Measurements from ENCODE around the gene CTSD.
A peak's percentile ranks its signal among the peaks of the same experiment; 100 is the strongest.

Gene CTSD

DNA sequence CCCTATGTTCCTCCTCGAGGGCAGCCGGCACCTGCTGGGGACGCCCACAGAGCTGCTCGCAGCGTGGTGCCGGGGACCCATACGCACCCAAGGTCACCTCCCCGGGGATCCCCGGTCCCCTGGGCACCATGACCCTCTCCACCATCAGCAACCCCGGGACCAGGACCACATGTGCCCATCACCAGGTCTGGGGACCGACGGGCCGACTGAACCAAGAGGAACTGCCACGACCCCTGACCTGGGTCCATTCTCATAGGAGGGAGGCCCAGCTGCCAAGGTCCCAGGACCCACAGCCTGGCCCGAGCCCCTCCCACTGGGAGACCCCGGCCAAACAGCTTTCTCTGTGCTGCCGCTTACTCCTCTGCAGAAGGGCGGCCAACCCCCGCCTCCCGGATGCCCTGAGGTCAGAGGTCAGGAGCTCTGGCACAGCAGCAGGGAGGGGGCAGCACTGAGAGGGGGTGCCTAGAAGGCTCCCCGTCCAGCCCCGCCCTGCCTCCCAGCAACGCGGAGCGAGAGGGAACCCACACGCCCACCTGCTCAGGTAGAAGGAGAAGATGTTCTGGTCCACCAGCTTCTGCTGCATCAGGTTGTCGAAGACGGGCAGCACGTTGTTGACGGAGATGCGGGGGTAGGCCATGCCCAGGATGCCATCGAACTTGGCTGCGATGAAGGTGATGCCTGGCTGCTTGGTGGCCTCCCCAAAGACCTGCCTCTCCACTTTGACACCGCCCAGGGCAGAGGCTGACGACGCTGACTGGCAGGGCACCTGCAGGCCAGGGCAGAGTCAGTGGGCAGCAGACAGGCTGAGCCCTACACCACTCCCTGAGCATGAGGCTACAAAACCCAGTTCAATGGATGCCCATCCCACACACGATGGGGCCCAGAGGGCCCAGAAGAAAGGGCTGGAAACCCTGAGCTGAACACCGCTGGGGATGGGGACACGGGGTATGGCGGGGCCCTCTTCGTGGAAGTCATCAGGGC lies 6.6 kb downstream of the CTSD start:
- H3K4me3 ChIP-seq (ENCODE audit: low read depth, low read length), result no peak overlapping the region

DNA sequence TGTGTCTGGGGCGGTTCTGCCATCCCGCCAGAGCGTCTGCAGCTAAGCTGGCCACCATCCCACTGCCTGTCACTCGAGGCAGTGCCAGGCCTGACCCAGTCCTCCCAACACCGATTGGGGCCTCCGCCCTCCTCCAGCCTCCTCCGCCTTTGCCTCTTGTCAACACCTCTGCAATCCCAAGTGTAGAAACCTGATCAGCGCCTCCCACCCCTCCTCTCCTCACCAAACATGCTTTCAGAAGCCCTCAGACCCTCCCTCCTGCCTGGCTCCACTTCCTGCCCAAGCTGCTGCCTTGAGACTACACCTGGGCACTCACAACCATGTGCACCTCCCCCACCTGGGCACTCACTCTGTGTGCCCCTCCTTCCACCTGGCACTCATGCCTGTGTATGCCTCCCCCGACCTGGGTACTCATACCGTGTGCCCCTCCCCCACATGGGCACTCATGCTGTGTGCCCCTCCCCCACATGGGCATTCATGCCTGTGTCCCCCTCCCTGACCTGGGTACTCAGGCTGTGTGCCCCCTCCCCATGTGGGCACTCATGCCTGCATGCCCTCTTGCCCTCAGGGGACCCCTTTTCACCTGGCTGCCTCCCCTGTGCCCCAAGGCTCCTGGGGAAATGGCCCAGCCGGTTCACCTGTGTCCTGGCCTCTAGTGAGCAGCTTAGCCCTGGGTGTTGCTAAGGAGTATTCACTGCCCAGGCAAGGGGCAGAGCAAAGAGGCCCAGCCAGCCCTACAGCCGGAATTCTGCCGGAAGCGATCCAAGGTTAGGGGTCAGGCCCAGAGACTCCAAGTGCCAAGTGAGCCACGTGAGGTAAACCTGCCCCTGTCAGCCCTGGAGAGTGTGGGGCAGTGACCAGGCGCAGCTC lies 7.8 kb downstream of the CTSD start:
- H3K4me3 ChIP-seq (ENCODE audit: low read depth, low read length), result no peak overlapping the region

DNA sequence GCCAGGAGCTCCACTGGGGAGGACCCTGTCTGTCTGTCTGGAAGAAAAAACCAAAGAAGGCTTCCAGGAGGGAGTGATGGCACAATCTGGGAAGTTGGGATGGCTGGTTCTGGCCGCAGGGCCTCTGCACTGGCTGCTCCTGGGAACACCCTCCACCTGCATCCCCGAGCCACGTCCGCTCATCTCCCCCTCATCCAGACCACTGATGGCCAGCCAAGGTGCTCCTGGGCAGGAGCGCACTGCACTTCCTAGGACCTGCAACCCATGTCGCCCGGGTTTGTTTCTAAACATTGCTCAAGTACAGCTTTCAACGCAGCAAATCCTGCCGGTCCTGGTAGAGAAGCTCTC lies 8.4 kb downstream of the CTSD start:
- no peak overlapping the region for H3K4me3 ChIP-seq (ENCODE audit: low read depth, low read length)

DNA sequence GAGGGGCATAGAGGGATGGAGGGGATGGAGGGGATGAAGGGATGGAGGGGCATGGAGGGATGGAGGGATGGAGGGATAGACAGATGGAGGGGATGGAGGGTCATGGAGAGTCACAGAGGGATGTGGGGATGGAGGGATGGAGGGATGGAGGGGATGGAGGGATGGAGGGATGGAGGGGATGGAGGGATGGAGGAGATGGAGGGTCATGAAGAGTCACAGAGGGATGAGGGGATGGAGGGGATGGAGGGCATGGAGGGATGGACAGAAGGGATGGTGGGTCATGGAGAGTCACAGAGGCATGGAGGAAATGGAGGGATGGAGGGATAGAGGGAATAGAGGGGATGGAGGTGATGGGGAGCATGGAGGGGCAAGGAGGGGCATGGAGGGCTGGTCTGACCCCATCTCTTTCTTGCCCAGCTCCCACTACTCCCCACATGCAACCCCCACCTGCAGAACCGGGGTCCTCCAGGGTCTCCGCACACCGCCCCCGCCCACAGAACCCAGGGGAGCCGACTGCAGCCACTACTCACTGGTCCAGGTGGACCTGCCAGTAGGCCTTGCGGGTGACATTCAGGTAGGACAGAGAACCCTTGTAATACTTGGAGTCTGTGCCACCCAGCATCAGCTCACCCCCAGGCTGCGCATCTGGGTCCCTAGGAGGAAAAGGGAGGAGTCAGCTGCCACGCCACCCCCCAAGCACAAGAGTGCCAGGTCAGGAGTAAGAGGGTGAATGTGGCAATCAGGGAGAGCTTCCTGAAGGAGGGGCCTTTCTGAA lies 9.2 kb downstream of the CTSD start:
- no peak overlapping the region for H3K4me3 ChIP-seq (ENCODE audit: low read depth, low read length)

DNA sequence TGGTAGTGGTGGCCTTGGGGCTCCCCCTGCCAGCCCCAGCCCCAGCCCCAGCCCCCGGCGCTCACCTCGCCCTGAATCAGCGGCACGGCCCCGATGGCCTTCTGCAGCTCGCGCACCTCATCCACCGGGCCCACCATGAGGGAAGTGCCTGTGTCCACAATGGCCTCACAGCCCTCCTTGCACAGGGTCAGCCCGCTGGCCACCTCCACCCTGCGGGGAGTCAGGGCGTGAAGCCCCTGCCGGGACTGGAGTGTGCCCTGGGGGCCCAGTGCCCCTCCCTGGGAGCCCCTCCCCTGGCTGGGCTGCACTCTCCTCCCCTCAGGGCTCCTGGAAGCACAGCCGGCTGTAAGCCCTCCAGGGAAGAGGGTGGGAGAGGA lies 9.8 kb downstream of the CTSD start:
- no peak overlapping the region for H3K4me3 ChIP-seq (ENCODE audit: low read depth, low read length)

DNA sequence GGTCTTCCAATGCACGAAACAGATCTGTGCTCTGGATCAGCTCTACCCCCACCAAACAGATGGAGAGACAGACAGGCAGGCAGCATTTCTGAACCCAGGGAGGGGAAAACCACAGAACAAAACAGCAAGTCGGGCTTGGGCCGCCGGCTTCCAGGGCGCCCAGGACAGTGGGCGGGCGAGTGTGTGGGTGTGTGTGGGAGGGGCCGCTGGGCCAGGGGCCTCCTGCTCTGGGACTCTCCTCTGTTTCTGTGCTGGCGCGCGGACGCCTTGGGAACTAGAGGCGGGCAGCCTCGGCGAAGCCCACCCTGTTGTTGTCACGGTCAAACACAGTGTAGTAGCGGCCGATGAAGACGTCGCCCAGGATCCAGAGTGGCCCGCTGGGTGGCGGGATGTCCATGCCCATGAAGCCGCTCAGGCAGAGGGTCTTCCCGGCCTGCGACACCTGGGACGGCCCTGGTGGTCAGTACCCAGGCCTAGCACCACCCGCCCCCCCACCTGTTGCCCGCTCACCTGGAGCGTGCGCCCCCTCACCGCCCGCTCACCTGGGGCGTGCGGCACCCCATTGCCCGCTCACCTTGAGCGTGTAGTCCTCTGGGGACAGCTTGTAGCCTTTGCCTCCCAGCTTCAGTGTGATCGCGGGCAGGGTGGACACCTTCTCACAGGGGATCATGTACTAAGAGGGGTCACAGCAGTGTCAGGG lies 10.3 kb downstream of the CTSD start:
- no peak overlapping the region for H3K4me3 ChIP-seq (ENCODE audit: low read depth, low read length)

DNA sequence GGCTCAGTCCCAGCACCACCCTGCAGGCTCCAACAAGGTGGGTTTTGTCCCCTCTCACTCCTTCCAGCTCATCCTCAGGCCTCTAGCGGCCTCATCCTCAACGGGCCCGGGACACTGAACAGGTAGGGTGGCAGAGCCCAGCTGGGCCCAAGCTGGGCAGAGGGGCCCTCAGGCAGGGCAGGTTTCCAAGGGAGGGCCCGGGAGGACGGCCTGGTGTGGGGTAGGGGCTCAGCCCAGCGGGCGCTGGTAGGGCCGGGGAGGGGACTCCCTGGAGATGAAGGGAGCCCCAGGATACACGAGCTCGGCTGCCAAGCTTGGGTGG lies 10.9 kb downstream of the CTSD start:
- H3K4me3 ChIP-seq (ENCODE audit: low read depth, low read length), result no peak overlapping the region

DNA sequence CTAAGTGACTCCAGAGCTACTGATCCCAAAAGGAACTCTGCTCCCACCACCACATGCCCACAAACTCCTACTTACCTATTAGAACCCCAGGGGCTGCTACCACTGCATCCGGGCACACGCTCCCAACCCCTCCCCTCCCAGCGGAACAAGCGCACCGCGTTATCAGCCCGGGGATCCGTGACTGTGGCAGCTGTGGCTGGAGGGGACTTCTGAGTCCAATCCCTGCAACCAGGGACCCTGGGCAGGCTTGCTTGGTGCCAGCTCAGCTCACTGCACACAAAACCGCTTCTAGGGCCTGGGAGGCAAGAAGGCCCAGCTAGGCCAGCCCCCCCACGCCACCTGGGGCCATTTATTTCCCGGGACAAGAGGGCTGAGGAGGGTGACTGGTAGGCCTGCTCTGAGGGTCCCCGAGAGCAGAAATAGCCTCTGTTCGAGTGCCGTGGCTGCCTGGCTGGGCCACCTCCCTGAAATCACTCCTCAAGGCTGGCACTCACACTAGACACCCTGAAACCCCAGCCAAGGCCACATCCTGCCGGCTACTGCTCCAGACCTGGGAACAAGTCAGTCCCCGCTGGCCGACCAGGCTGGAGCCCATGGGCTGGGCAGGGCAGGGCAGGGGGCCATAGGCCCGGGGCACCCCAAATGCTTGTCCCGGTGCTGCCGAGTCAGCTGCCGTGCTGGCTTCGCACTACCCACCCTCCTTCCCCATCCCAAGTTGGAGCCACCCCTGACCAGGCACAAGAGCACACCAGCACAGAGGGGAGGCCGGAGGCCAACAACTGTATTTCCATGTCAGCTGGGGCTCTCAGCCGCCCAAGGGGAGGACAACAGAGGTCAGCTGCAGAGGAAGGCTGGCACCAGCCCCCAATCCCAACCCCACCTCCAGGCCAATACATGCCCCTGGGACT lies 11.5 kb downstream of the CTSD start:
- no peak overlapping the region for H3K4me3 ChIP-seq (ENCODE audit: low read depth, low read length)

DNA sequence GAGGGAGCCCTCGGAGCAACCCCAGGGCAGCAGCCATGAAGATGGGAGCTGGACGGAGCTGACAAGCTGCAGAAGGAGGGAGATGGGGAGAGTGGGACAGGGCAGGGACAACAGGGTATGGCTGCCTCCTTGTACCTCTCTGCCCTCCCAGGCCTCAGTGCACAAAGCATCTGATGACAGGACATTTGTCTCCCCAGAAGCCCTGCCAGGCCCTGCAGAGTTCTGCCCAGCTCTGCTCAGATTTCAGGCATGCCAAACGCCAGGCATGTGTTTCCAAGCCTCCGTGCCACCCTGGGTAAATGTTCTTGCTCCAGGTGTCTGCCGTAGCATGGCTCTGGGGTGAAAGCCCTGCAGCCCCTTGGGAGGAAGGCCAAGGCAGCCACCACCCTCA lies 12.2 kb downstream of the CTSD start:
- H3K4me3 ChIP-seq (ENCODE audit: low read depth, low read length), result no peak overlapping the region

DNA sequence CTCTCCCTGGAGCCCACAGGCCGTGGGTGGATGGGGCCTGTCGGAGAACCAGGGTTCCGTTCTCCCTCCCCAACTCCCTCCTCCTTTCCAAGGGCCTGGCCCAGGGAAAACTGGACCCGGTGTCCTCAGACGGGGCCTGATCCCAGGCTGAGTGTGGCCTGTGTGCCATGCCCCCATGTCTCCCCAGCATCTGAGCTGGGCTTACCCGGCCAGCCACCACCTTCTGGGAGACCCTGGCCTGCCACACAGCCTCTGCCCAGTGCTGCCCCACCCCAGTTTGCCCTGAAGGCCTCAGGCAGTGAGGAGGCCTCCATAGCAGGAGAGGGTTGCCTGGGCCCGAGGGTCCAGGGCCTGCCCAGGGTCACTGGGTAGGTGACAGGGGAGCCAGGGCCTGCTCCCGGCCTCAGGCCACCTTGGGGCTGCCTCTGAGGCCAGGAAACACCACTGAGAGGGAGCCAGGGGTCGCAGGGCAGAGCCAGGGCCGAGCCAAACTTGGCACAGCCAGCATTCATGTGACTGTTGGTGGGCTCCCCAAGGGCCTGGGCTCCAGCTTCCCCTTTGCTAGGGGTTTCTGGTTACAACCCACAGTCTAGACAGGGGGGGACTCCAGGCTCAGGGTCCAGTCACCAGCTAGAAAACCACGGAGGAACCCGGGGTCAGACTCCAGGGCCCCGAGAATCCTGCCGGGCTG lies 12.7 kb downstream of the CTSD start:
- H3K4me3 ChIP-seq (ENCODE audit: low read depth, low read length), result no peak overlapping the region

DNA sequence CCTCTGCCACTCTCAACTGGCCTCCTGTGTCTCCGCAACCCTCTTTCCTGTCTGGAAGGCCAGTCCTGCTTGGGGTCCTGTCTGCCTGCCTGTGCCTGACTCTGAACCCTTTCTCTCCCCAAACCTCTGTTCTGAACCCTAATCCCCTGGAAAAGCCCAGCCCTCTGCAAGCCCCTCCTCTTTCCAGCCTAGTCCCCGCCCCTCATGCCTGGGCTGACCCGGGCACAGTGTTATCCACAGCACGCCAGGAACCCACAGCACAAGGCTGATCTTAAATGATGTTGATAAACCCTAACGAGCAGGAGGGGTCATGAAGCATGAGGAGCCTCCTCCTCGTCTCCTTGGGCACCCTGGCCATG lies 13.3 kb downstream of the CTSD start, which contains the start of gene IFITM10:
IFITM10 (minus strand) TSS at position 115 of the 359 bp plus-strand sequence. CDS start 153 bp downstream, outside the sequence.
- no peak within 1 kb of the TSS for H3K4me3 ChIP-seq (ENCODE audit: low read depth, low read length)

DNA sequence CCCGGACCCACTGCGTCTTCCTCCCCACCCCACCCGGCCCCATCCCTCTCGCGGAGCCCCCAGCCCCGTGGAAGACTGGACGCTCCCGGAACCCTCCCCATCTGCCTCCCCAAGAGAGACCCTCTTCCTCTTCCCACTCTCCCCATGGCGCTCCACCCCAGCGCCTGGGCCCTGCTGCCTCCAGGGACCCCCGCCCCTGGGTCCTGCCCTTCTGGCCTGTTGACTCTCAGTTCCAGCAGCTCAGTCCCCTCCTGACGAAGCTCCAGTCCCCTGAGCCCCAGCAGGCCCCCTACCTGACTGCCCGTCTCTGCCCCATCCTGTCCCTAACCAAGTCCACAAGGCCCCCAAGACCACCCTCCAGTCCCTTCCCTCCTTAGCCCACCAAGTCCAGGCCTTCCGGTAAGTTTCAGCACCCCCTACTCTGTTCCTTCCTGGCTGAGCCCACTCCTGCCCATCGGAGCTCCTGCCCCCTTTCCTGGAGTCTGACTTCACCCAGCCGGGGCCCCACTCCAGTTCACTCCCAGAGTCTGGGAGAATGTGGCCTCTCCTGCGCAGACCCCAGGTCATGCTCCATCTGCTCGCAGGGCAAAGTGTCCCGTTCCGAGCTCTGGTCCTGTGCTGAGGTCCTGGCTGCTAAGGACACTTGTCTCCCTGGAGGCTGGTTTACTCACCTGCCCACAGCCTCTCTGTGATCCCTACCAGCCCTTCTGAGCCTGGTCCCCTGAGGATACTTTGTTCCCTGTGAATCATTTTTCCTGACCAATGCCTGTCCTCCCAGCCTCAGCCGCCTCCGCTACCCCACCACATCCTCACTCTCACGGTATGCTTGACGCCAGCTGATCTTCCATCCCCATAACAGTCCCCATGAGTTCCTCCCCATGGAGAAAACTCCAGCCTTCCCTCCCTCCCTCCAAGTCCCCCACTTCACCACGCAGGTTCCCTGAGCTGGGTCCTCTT lies 14.1 kb downstream of the CTSD start:
- H3K4me3 ChIP-seq (ENCODE audit: low read depth, low read length), result no peak overlapping the region

DNA sequence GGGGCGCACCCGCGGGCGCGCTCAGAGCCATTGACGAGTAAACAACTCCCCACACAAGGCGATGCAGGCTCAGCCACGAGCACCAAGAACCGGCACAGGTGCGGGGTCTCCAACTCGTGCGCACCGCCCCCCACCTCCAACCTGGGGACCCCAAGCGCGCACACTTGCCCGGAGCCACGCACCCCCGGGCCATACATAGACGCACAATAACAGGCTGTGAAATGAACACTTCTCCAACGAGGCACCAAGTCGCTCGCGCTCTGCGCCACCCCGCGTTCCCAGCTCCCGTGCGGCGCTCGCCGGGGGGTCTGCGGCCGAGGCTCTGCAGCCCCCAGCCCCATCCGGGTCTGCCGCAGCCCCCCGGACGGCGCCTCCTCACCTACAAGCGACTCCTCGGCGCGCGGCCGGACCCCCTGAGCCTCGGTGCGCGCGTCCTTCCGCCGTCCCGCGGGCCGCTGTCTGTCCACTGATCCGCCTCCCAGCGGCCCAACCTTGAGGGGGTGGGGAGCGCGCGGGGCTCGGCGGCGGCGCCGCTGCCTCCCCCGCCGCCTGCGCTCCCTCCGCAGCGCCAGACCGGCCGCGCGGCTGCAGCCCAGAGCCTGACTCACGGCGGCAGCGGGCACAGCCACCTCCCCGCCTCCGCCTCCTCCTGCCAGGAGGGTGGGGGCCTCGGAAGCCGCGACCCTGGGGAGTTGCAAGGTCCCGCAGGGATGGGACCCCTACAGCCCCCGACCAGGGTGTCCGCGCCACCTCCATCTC lies 14.9 kb downstream of the CTSD start:
- H3K4me3 ChIP-seq (ENCODE audit: low read depth, low read length), result peak overlapping the region; percentile 35

DNA sequence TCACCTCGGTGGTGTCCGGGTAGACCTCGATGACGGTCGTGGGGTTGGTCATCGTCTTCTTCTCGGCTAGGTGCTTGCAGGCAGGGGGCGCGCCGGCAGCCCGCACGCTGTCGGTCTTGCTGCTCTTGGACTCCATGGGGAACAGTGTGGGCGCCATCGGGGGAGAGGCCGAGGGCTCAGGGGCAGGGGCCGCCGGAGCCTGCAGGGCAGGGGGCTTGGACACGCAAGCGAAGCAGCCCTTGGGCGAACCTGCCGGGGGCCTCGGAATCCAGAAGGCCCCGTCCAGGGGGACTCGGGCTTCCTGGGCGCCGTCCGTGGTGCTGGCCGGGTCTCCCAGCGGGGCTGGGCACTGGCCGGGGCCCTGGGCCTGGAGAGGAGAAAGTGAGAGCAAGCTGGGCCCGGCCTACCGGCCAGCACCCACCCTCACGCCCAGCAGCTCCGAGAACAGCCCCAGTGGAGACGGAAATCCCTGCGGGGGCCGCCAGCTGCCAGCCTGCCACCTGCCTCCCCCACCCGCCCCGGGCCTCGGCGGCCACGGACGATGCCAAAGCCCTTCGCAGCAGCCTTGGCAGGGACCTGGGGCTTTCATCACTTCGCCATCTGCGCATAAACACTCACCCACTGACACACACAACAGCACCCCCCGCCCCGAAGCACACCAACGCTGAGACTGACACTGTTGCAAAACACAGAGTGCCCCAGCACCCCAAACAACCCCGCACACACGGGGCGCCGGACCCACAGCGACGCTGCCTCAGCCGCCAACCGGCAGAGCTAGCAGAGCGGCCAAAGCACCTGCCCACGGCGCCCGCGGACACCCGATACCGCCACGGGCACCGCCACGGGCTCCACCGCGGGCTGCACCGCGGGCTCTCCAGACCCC lies 15.7 kb downstream of the CTSD start:
- H3K4me3 ChIP-seq (ENCODE audit: low read depth, low read length), result peak overlapping the region; percentile 35

DNA sequence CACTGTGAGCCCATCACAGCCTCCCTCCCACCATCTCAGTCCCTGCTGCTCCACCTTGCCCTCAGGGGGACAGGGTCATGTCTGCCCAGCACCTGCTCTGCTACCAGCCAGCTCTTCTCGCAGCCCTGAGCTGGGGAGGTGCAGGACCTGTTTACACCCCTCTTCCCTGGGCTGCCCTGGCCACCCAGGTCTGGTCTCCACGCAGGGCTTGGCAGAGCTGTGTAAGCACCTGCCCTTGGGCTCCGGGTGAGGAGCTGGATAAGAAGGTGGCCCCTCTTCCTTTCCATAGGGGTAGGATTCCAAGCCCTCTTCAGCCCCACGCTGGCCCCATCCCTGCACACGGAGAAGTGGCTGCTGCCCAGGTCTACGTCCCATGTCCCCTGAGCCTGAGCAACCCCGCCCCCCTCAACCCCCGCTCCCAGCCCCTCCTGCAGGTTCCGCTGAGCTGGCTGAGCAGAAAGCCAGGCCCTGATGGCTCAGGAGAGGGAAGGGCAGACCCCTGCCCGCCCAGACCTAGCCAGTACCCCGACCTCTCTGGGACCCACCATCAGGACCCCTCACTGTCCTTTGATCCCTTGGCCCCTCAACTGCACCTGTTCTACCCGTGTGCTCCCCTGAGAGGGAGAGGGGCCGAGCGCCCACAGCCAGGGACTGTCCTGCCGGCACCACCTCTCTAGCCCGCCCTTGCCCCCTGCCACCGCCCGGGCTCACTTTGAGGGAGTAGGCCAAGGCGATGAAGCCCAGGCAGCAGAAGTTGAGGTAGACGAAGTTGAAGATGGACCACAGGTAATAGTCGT lies 16.6 kb downstream of the CTSD start:
- no peak overlapping the region for H3K4me3 ChIP-seq (ENCODE audit: low read depth, low read length)

All from iPS-11a (cell line).